LNCAP (cell line): ENCODE measurements around the gene C16orf54.
A peak's percentile ranks its signal among the peaks of the same experiment; 100 is the strongest.

Source experiments
- CTCF ChIP-seq: fragments of 450-650 bp; IDR thresholded peaks from 2 replicates; pipeline ENCODE4 v1.5.1; 2017; ENCODE audit warnings: mild to moderate bottlenecking

Gene C16orf54, protein sequence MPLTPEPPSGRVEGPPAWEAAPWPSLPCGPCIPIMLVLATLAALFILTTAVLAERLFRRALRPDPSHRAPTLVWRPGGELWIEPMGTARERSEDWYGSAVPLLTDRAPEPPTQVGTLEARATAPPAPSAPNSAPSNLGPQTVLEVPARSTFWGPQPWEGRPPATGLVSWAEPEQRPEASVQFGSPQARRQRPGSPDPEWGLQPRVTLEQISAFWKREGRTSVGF

DNA sequence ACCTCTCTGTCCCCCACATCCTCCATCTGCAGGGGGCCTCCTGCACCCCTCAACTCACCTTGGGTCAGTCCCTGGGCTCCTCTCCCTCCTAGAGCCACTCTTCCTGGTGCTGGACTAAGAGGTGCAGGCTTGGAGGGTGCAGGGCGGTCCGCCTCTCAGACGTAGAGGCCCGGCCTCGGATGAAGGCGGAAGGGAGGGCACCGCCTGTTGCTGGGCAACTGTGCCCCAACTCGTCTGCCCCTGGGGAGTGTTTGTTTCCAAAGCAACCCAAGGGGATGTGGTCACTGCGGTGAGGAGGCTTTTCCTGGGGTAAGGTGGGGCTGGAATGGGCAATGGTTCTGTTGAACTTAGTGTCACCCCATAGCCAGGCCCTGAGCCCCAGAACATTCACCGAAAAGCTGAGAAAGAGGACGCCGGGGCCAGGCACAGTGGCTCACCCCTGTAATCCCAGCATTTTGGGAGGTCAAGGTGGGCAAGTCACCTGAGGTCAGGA is at the start of gene C16orf54:
Gene C16orf54 (minus strand): TSS at position 138 of the 493 bp plus-strand sequence. CDS start 1,039 bp downstream, outside the sequence.
- TF ChIP-seq CTCF, result no peak

DNA sequence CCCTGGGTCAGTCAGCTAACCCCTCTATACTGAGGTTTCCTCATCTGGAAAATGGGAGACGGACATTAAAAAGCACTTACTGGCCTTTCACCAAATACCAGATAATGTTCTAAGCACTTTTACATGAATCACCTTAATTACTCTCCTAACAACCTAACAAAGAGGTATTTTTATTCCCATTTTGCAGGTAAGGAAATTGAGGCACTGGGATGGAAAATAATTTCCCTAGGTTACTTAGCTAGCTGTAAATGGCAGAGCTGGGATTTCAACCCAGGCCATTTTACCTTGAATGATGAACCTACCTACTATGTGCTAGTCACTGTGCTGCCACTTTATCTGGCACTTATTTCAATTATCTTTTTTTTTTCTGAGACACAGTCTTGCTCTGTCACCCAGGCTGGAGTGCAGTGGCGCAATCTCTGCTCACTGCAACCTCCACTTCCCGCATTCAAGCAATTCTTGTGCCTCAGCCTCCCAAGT is 48.5 kb upstream of the C16orf54 start:
- no peak for TF ChIP-seq CTCF

- TF ChIP-seq CTCF, result no peak
These were observed 46.3 kb upstream of the C16orf54 start for GRCh38 chr16:29791845-29792807.

GRCh38 chr16:29790949-29791844 is 45.4 kb upstream of the C16orf54 start:
- no peak for TF ChIP-seq CTCF

GRCh38 chr16:29790183-29790948 is 44.6 kb upstream of the C16orf54 start, which contains the start of gene KIF22:
Gene KIF22 (plus strand): TSS chr16:29790751. CDS start chr16:29790760, 9 bp downstream.
- TF ChIP-seq CTCF, result peak; percentile 74

DNA sequence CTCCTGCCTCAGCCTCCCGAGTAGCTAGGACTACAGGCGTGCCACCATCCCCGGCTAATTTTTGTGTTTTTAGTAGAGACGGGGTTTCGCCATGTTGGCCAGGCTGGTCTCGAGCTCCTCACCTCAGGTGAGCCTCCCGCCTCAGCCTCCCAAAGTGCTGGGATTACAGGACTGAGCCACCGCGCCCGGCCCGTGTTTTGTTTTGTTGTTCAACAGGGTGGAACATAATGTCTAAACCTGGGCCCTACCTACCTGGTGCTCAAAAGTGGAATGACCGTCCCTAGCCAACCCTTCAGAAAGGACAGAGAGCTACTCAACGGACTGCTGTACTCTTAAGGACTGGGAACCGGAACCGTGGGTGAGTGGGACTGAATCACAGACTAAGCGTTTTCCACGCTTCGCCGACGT is 44.0 kb upstream of the C16orf54 start:
- TF ChIP-seq CTCF, result no peak
